HL-60 (cell line): ENCODE data around the gene PACRG.

Experiments
- DNase-seq, 2 experiments: peaks; one replicate each; pipeline ENCODE4 v3.0.0-alpha.2; 2010 to 2020; ENCODE audit warnings: low read depth in 1 of 2, low spot score in 1 of 2
- H3K27ac ChIP-seq: fragments of 250-450 bp; sonication (Bioruptor Pico); replicated peaks from 2 replicates; pipeline ENCODE4 v1.5.1; 2020; ENCODE audit warnings: mild to moderate bottlenecking, moderate library complexity
- H3K27me3 ChIP-seq: fragments of 250-450 bp; sonication (Bioruptor Pico); 2 replicates; pipeline ENCODE4 v1.5.1; 2021; ENCODE audit warnings: mild to moderate bottlenecking, moderate library complexity; ENCODE audit not compliant: insufficient read depth, poor library complexity, severe bottlenecking
- H3K4me3 ChIP-seq: replicated peaks from 2 replicates; pipeline ENCODE4 v1.5.1; 2011; ENCODE audit warnings: mild to moderate bottlenecking, control low read depth, low read length; ENCODE audit not compliant: insufficient read depth
- CTCF ChIP-seq: IDR thresholded peaks from one replicate; pipeline ENCODE4 v1.5.1; 2011; ENCODE audit warnings: low read length, control low read depth, inconsistent platforms; ENCODE audit not compliant: insufficient read depth
- GABPA ChIP-seq: IDR thresholded peaks from 2 replicates; pipeline ENCODE4 v1.6.1; 2012; ENCODE audit warnings: low read depth
- POLR2AphosphoS5 ChIP-seq: IDR thresholded peaks from 2 replicates; pipeline ENCODE4 v1.6.1; 2012; ENCODE audit warnings: low read depth
- REST ChIP-seq: IDR thresholded peaks from 2 replicates; pipeline ENCODE4 v1.6.1; 2012; ENCODE audit warnings: low read depth; ENCODE audit not compliant: insufficient replicate concordance
- SPI1 ChIP-seq: IDR thresholded peaks from 2 replicates; pipeline ENCODE4 v1.6.1; 2012; ENCODE audit warnings: low read depth, mild to moderate bottlenecking, borderline replicate concordance

The PACRG gene

GRCh38 chr6:163356324-163356723 lies 628.5 kb downstream of the PACRG start:
- DNase-seq: peak; percentile 45 to 81
- no peak overlapping the region for H3K4me3 ChIP-seq
- H3K27ac ChIP-seq: peak overlapping the region; percentile 58
- H3K27me3 ChIP-seq: no peaks in the 10 kb centered on the region
- TF ChIP-seq POLR2AphosphoS5 (no peak), CTCF (no peak), GABPA (no peak), REST (no peak), SPI1 (no peak)

- TF ChIP-seq SPI1 (no peak), CTCF (no peak), REST (no peak), POLR2AphosphoS5 (no peak)
- Histone ChIP-seq H3K27ac (no peak overlapping the region), H3K4me3 (no peak overlapping the region), H3K27me3 (no peaks in the 10 kb centered on the region)
- no peak for DNase-seq
Observed at GRCh38 chr6:163356743-163357142, 629.0 kb downstream of the PACRG start.

GRCh38 chr6:163364641-163365040 lies 636.9 kb downstream of the PACRG start:
- Histone ChIP-seq H3K4me3 (no peak overlapping the region), H3K27ac (no peak overlapping the region), H3K27me3 (no peaks in the 10 kb centered on the region)
- TF ChIP-seq CTCF: no peak
- no peak for TF ChIP-seq POLR2AphosphoS5
- TF ChIP-seq REST: no peak
- TF ChIP-seq SPI1: no peak
- no peak for TF ChIP-seq GABPA
- DNase-seq: no peak
